A673 (cell line): ENCODE results near the gene MEGF10. TPM values are rescaled to one million over a fixed set of nuclear protein-coding genes. Genes with fewer than 3 reads are reported as not detected.

ENCODE experiments used
- BruUV-seq: library from RNA; stranded (reverse); fragments of 400-500 nt; replicated peaks from 2 replicates; lab custom pipeline; 2021; lab: Mats Ljungman, UMichigan
- CTCF ChIA-PET: fragments of 300-600 bp; sonication (Branson Sonifier 250); formaldehyde crosslinking; loops from one replicate; lab custom pipeline; 2022; ENCODE audit warnings: antibody characterized with exemption; lab: Charles Lee
- POLR2A ChIA-PET: fragments of 300-600 bp; sonication (Branson Sonifier 250); formaldehyde crosslinking; loops from one replicate; lab custom pipeline; 2022; ENCODE audit warnings: antibody characterized with exemption; ENCODE audit not compliant: low non-redundant PET; lab: Charles Lee
- DNase-seq: peaks from one replicate; pipeline ENCODE4 v3.0.0-alpha.2; 2015; ENCODE audit warnings: low spot score
- H3K27ac ChIP-seq: fragments of 200-600 bp; sonication (generic); 2 replicates; pipeline ENCODE4 v1.5.1; 2016; ENCODE audit warnings: mixed run types, low read depth, mild to moderate bottlenecking, mixed read lengths, antibody characterized with exemption, low read length; ENCODE audit not compliant: poor library complexity, severe bottlenecking
- H3K27me3 ChIP-seq: fragments of 200-600 bp; sonication (generic); replicated peaks from 2 replicates; pipeline ENCODE4 v1.6.1; 2017; ENCODE audit warnings: mixed run types, low read depth, mild to moderate bottlenecking, mixed read lengths, antibody characterized with exemption, low read length; ENCODE audit not compliant: insufficient read depth, poor library complexity
- H3K36me3 ChIP-seq: fragments of 200-600 bp; sonication (generic); 2 replicates; pipeline ENCODE4 v1.6.1; 2016; ENCODE audit warnings: mixed run types, mild to moderate bottlenecking, mixed read lengths, antibody characterized with exemption, low read length; ENCODE audit not compliant: insufficient read depth, poor library complexity, severe bottlenecking
- H3K4me1 ChIP-seq: fragments of 200-600 bp; sonication (generic); 2 replicates; pipeline ENCODE4 v1.6.1; 2017; ENCODE audit warnings: mixed run types, mild to moderate bottlenecking, mixed read lengths, antibody characterized with exemption, low read length; ENCODE audit not compliant: insufficient read depth, poor library complexity, severe bottlenecking
- H3K4me3 ChIP-seq: fragments of 200-600 bp; sonication (generic); 2 replicates; pipeline ENCODE4 v1.5.1; 2016; ENCODE audit warnings: low read depth, mixed run types, mild to moderate bottlenecking, mixed read lengths, low read length; ENCODE audit not compliant: poor library complexity, severe bottlenecking
- H3K9me3 ChIP-seq: fragments of 200-600 bp; sonication (generic); 2 replicates; pipeline ENCODE4 v1.6.1; 2016; ENCODE audit warnings: mixed run types, low read depth, mild to moderate bottlenecking, mixed read lengths, antibody characterized with exemption, low read length; ENCODE audit not compliant: poor library complexity, severe bottlenecking
- EZH2 ChIP-seq: fragments of 200-600 bp; sonication (generic); IDR thresholded peaks from 2 replicates; pipeline ENCODE4 v1.6.1; 2017; ENCODE audit warnings: borderline replicate concordance, low read depth, mild to moderate bottlenecking, mixed read lengths, antibody characterized with exemption, low read length; ENCODE audit not compliant: poor library complexity, severe bottlenecking
- intact Hi-C: fragments of 100-400 bp; cut with micrococcal nuclease; formaldehyde crosslinking; loops from one replicate; pipeline ENCODE4 v1.10.0; 2022; ENCODE audit not compliant: unreplicated experiment
- total RNA-seq: library from RNA; stranded (reverse); gene quantifications from 2 replicates; pipeline ENCODE4 v1.2.3, GENCODE V29; 2021
- TF ChIP-seq, protein P1 (sequence below): fragments of 300-800, 200-600 bp; sonication (generic); conservative IDR thresholded peaks from 2 replicates; pipeline ENCODE4 v1.5.1; 2017; ENCODE audit warnings: low read depth, mild to moderate bottlenecking, antibody characterized with exemption, low read length, moderate library complexity, mixed read lengths

Gene MEGF10
- total RNA-seq, 1 experiment from 2014 or later = 0.71 TPM

GRCh38 chr5:127352068-127352467, 61.5 kb downstream of the MEGF10 start:
- POLR2A ChIA-PET = no interaction called here
- intact Hi-C loops = no loop called here
- CTCF ChIA-PET = no interaction called here
- no peak overlapping the region for H3K27ac ChIP-seq
- TF ChIP-seq, protein P1, sequence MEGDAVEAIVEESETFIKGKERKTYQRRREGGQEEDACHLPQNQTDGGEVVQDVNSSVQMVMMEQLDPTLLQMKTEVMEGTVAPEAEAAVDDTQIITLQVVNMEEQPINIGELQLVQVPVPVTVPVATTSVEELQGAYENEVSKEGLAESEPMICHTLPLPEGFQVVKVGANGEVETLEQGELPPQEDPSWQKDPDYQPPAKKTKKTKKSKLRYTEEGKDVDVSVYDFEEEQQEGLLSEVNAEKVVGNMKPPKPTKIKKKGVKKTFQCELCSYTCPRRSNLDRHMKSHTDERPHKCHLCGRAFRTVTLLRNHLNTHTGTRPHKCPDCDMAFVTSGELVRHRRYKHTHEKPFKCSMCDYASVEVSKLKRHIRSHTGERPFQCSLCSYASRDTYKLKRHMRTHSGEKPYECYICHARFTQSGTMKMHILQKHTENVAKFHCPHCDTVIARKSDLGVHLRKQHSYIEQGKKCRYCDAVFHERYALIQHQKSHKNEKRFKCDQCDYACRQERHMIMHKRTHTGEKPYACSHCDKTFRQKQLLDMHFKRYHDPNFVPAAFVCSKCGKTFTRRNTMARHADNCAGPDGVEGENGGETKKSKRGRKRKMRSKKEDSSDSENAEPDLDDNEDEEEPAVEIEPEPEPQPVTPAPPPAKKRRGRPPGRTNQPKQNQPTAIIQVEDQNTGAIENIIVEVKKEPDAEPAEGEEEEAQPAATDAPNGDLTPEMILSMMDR = no peak
- no peak for TF ChIP-seq EZH2
- BruUV-seq = no TSS peak
- H3K36me3 ChIP-seq = no peaks in the 10 kb centered on the region
- DNase-seq = no peak
- H3K4me1 ChIP-seq = peaks cover 34% of the 10 kb centered on the region
- no peaks in the 10 kb centered on the region for H3K9me3 ChIP-seq
- no peaks in the 10 kb centered on the region for H3K27me3 ChIP-seq
- no peak overlapping the region for H3K4me3 ChIP-seq

DNA sequence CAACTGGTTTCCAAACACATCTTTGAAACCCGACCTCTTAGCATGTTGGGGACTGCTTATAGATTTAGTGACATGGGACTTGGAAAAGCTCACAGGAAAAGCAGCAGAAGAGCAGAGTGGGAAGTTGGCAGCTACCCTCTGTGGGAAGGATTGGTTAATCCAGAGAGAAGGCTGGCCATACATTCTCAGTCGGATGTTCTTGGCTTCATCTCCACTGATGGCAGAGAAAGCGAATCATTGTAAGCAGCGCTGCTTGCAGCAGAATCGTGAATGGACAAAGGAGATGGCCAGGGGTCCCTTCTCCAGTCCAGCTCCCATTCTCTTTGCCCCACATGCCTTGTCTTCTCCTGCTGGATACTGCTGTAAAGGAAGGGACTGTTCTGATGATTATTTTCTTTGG, 62.7 kb downstream of the MEGF10 start:
- no peaks in the 10 kb centered on the region for H3K36me3 ChIP-seq
- H3K4me1 ChIP-seq = peaks cover 42% of the 10 kb centered on the region
- TF ChIP-seq EZH2 = no peak
- TF ChIP-seq, protein P1 = no peak
- ChIA-PET CTCF (no interaction called here), POLR2A (no interaction called here)
- no peak overlapping the region for H3K4me3 ChIP-seq
- no peak for DNase-seq
- no peaks in the 10 kb centered on the region for H3K27me3 ChIP-seq
- peak overlapping the region; percentile 58 for H3K27ac ChIP-seq
- intact Hi-C loops = no loop called here
- no peaks in the 10 kb centered on the region for H3K9me3 ChIP-seq
- no TSS peak for BruUV-seq

- H3K36me3 ChIP-seq = no peaks in the 10 kb centered on the region
- DNase-seq = peak; percentile 80
- H3K4me1 ChIP-seq = peaks cover 46% of the 10 kb centered on the region
- no TSS peak for BruUV-seq
- peak overlapping the region; percentile 58 for H3K27ac ChIP-seq
- ChIA-PET POLR2A (interaction anchor here (0.6 kb wide), 1 partner anchor 87 kb away, joined by 4 read pairs; no protein-coding TSS in a partner anchor), CTCF (no interaction called here)
- no peaks in the 10 kb centered on the region for H3K9me3 ChIP-seq
- no peaks in the 10 kb centered on the region for H3K27me3 ChIP-seq
- intact Hi-C loops = no loop called here
- no peak for TF ChIP-seq EZH2
- TF ChIP-seq, protein P1 = no peak
- no peak overlapping the region for H3K4me3 ChIP-seq
These were observed 63.2 kb downstream of the MEGF10 start for GRCh38 chr5:127353796-127354195.
